ENCODE results near the gene TCP11X2.
"Not testable (repeated sequence)": the region's sequence is repeated elsewhere in the genome, so short reads cannot be mapped to it uniquely, and the experiment has no call there.

TCP11X2 gene

GRCh38 chrX:102471762-102472220, at the start of gene TCP11X2:
Gene TCP11X2 (minus strand): TSS chrX:102471812.
- H3K27me3 ChIP-seq; H3K9me3 ChIP-seq; H3K4me3 ChIP-seq (ENCODE audit: low read depth in 1 of 2, low read length in 1 of 2); H3K27ac ChIP-seq; H3K4me1 ChIP-seq (ENCODE audit: control insufficient read depth in 1 of 2, insufficient read depth in 1 of 2, low read depth in 1 of 2, low read length in 1 of 2); H3K36me3 ChIP-seq: not testable (repeated sequence)

GRCh38 chrX:102517326-102517725, 45.7 kb upstream of the TCP11X2 start:
- Histone ChIP-seq H3K27ac (no peak overlapping the region), H3K4me3 (ENCODE audit: low read depth in 1 of 2, low read length in 1 of 2) (no peak overlapping the region), H3K36me3 (no peaks in the 10 kb centered on the region), H3K27me3 (peaks cover 53% of the 10 kb centered on the region), H3K4me1 (ENCODE audit: control insufficient read depth in 1 of 2, insufficient read depth in 1 of 2, low read depth in 1 of 2, low read length in 1 of 2) (peaks cover 0 to 4% of the 10 kb centered on the region in 2 experiments), H3K9me3 (no peaks in the 10 kb centered on the region)
- TF ChIP-seq CTCF (IDR thresholded peaks at IDR 0.05), result no peak

- no peak within 1 kb of the TSS for H3K27ac ChIP-seq
- TF ChIP-seq CTCF (IDR thresholded peaks at IDR 0.05), result no peak
- H3K36me3 ChIP-seq, result no peaks in the 10 kb centered on the region
- H3K4me1 ChIP-seq (ENCODE audit: control insufficient read depth in 1 of 2, insufficient read depth in 1 of 2, low read depth in 1 of 2, low read length in 1 of 2), result peaks cover 0 to 4% of the 10 kb centered on the region in 2 experiments
- H3K4me3 ChIP-seq (ENCODE audit: low read depth in 1 of 2, low read length in 1 of 2), result no peak within 1 kb of the TSS
- H3K9me3 ChIP-seq, result no peaks in the 10 kb centered on the region
- H3K27me3 ChIP-seq, result peaks cover 53% of the 10 kb centered on the region
Observed at GRCh38 chrX:102515975-102516941, 44.6 kb upstream of the TCP11X2 start, which contains the start of gene TMSB15A. Gene TMSB15A (minus strand): TSS chrX:102516739.

- TF ChIP-seq CTCF (IDR thresholded peaks at IDR 0.05), result no peak
- no peak overlapping the region for H3K27ac ChIP-seq
- peaks cover 49% of the 10 kb centered on the region for H3K27me3 ChIP-seq
Observed at GRCh38 chrX:102514536-102514935, 42.9 kb upstream of the TCP11X2 start.

GRCh38 chrX:102498732-102499131, 27.1 kb upstream of the TCP11X2 start:
- Histone ChIP-seq H3K27me3 (no peaks in the 10 kb centered on the region), H3K4me3 (ENCODE audit: low read depth in 1 of 2, low read length in 1 of 2) (no peak overlapping the region), H3K4me1 (ENCODE audit: control insufficient read depth in 1 of 2, insufficient read depth in 1 of 2, low read depth in 1 of 2, low read length in 1 of 2) (no peaks in the 10 kb centered on the region), H3K36me3 (no peaks in the 10 kb centered on the region), H3K27ac (no peak overlapping the region), H3K9me3 (no peaks in the 10 kb centered on the region)
- TF ChIP-seq CTCF (IDR thresholded peaks at IDR 0.05), result no peak

More at GRCh38 chrX:102514536-102514935, 42.9 kb upstream of the TCP11X2 start:
- Histone ChIP-seq H3K4me3 (ENCODE audit: low read depth in 1 of 2, low read length in 1 of 2) (no peak overlapping the region), H3K36me3 (no peaks in the 10 kb centered on the region), H3K4me1 (ENCODE audit: control insufficient read depth in 1 of 2, insufficient read depth in 1 of 2, low read depth in 1 of 2, low read length in 1 of 2) (peaks cover 0 to 4% of the 10 kb centered on the region in 2 experiments), H3K9me3 (no peaks in the 10 kb centered on the region)

GRCh38 chrX:102491766-102492165, 20.2 kb upstream of the TCP11X2 start:
- H3K4me3 ChIP-seq (ENCODE audit: low read depth in 1 of 2, low read length in 1 of 2), result no peak overlapping the region
- no peaks in the 10 kb centered on the region for H3K4me1 ChIP-seq (ENCODE audit: control insufficient read depth in 1 of 2, insufficient read depth in 1 of 2, low read depth in 1 of 2, low read length in 1 of 2)
- H3K9me3 ChIP-seq, result no peaks in the 10 kb centered on the region
- H3K27ac ChIP-seq, result no peak overlapping the region
- no peaks in the 10 kb centered on the region for H3K27me3 ChIP-seq
- no peak for TF ChIP-seq CTCF (IDR thresholded peaks at IDR 0.05)
- no peaks in the 10 kb centered on the region for H3K36me3 ChIP-seq

GRCh38 chrX:102478765-102479164, 7.2 kb upstream of the TCP11X2 start:
- H3K9me3 ChIP-seq; H3K27me3 ChIP-seq; H3K36me3 ChIP-seq; H3K4me3 ChIP-seq (ENCODE audit: low read depth in 1 of 2, low read length in 1 of 2); H3K27ac ChIP-seq; H3K4me1 ChIP-seq (ENCODE audit: control insufficient read depth in 1 of 2, insufficient read depth in 1 of 2, low read depth in 1 of 2, low read length in 1 of 2): not testable (repeated sequence)

GRCh38 chrX:102470215-102470614, 1.4 kb downstream of the TCP11X2 start:
- H3K9me3 ChIP-seq; H3K36me3 ChIP-seq; H3K27ac ChIP-seq; H3K27me3 ChIP-seq; H3K4me3 ChIP-seq (ENCODE audit: low read depth in 1 of 2, low read length in 1 of 2); H3K4me1 ChIP-seq (ENCODE audit: control insufficient read depth in 1 of 2, insufficient read depth in 1 of 2, low read depth in 1 of 2, low read length in 1 of 2): not testable (repeated sequence)

Data from neutrophil (primary cell).